SK-N-SH (cell line): ENCODE measurements around the gene FAM124A. TPM values are rescaled to one million over a fixed set of nuclear protein-coding genes. Genes with fewer than 3 reads are reported as not detected.

Experiments
- CTCF ChIA-PET: fragments of 300-600, 350-600 bp; formaldehyde crosslinking; extraction: SDS; loops from one replicate; lab custom pipeline; 2021; lab: Yijun Ruan, JAX
- POLR2A ChIA-PET: fragments of 350-600 bp; sonication (Branson Sonifier 250); formaldehyde crosslinking; extraction: SDS; loops from one replicate; lab custom pipeline; 2020; ENCODE audit warnings: antibody characterized with exemption, inconsistent platforms; lab: Yijun Ruan, JAX
- DNase-seq: peaks from one replicate; pipeline ENCODE4 v3.0.0; 2012
- H2AFZ ChIP-seq: fragments of 200-600 bp; sonication (generic); 2 replicates; pipeline ENCODE4 v1.8.1; 2016; ENCODE audit warnings: antibody characterized with exemption, mild to moderate bottlenecking, low read depth
- H3F3A ChIP-seq: fragments of 200-600 bp; sonication (generic); replicated peaks from 2 replicates; pipeline ENCODE3; 2016; ENCODE audit warnings: antibody characterized with exemption, mild to moderate bottlenecking; ENCODE audit not compliant: insufficient read depth
- H3K27ac ChIP-seq, 2 experiments: fragments of 200-500 bp in 1 of 2; fragments of 200-600 bp in 1 of 2; sonication (Bioruptor generic) in 1 of 2; sonication (generic), shearing (Covaris generic) in 1 of 2; 2 replicates each; pipeline versions ENCODE4 v1.5.1 to v1.6.1; 2014 to 2016; ENCODE audit warnings: low read depth in 2 of 2, inconsistent platforms in 1 of 2, low read length in 1 of 2, mild to moderate bottlenecking in 1 of 2, mixed read lengths in 1 of 2
- H3K27me3 ChIP-seq: fragments of 200-600 bp; sonication (generic), shearing (Covaris generic); 2 replicates; pipeline ENCODE4 v1.6.1; 2016; ENCODE audit warnings: mixed run types; ENCODE audit not compliant: insufficient read depth
- H3K36me3 ChIP-seq, 2 experiments: fragments of 200-500 bp in 1 of 2; fragments of 200-600 bp in 1 of 2; sonication (Bioruptor generic) in 1 of 2; sonication (generic) in 1 of 2; replicated peaks in 1 of 2; 2 replicates each; pipeline versions ENCODE3 to v1.5.1; 2014 to 2016; ENCODE audit warnings: low read length in 1 of 2, mild to moderate bottlenecking in 1 of 2; ENCODE audit not compliant: insufficient read depth in 2 of 2, control insufficient read depth in 1 of 2
- H3K4me1 ChIP-seq, 2 experiments: fragments of 200-500 bp in 1 of 2; fragments of 200-600 bp in 1 of 2; sonication (Bioruptor generic) in 1 of 2; sonication (generic), shearing (Covaris generic) in 1 of 2; 2 replicates each; pipeline versions ENCODE4 v1.5.1 to v1.6.1; 2014 to 2016; ENCODE audit warnings: low read depth in 1 of 2, low read length in 1 of 2, mixed run types in 1 of 2; ENCODE audit not compliant: insufficient read depth in 2 of 2, control insufficient read depth in 1 of 2
- H3K4me2 ChIP-seq: fragments of 200-600 bp; sonication (generic), shearing (Covaris generic); 2 replicates; pipeline ENCODE4 v1.6.1; 2017; ENCODE audit warnings: mixed run types
- H3K4me3 ChIP-seq, 2 experiments: fragments of 200-500 bp in 1 of 2; fragments of 200-600 bp in 1 of 2; sonication (Bioruptor generic) in 1 of 2; sonication (generic), shearing (Covaris generic) in 1 of 2; 2 replicates each; pipeline versions ENCODE4 v1.5.1 to v1.8.1; 2014 to 2016; ENCODE audit warnings: low read depth in 2 of 2, inconsistent platforms in 1 of 2, low read length in 1 of 2, mild to moderate bottlenecking in 1 of 2, mixed read lengths in 1 of 2, moderate library complexity in 1 of 2
- H3K79me2 ChIP-seq: fragments of 200-600 bp; sonication (generic); 2 replicates; pipeline ENCODE4 v1.8.1; 2017; ENCODE audit warnings: mild to moderate bottlenecking; ENCODE audit not compliant: insufficient read depth
- H3K9ac ChIP-seq: fragments of 200-600 bp; sonication (generic); 2 replicates; pipeline ENCODE4 v1.6.1; 2017; ENCODE audit warnings: mixed run types
- H3K9me2 ChIP-seq: fragments of 200-600 bp; sonication (generic); 2 replicates; pipeline ENCODE4 v1.6.1; 2017; ENCODE audit warnings: mixed run types
- H3K9me3 ChIP-seq: fragments of 200-600 bp; sonication (generic); 2 replicates; pipeline ENCODE4 v1.6.1; 2017; ENCODE audit warnings: mixed run types, mild to moderate bottlenecking, moderate library complexity
- H4K20me1 ChIP-seq: fragments of 200-600 bp; sonication (generic); 2 replicates; pipeline ENCODE4 v1.6.1; 2017; ENCODE audit warnings: mild to moderate bottlenecking, mixed run types; ENCODE audit not compliant: insufficient read depth
- CHD2 ChIP-seq: fragments of 150-350 bp; IDR thresholded peaks from 2 replicates; pipeline ENCODE4 v1.6.1; 2018; ENCODE audit warnings: low read length; ENCODE audit not compliant: partially characterized antibody
- ELF1 ChIP-seq: IDR thresholded peaks from 2 replicates; pipeline ENCODE4 v1.4.0; 2012
- EP300 ChIP-seq, 2 experiments: IDR thresholded peaks; 2 replicates each; pipeline versions ENCODE4 v1.4.0 to v1.6.1; 2012; ENCODE audit warnings: borderline replicate concordance in 1 of 2, low read depth in 1 of 2, low read length in 1 of 2
- EZH2phosphoT487 ChIP-seq: fragments of 200-600 bp; sonication (generic); IDR thresholded peaks from 2 replicates; pipeline ENCODE4 v1.6.1; 2017; ENCODE audit warnings: low read depth, mixed run types, mild to moderate bottlenecking, antibody characterized with exemption, moderate library complexity, borderline replicate concordance
- FOSL2 ChIP-seq: IDR thresholded peaks from 2 replicates; pipeline ENCODE4 v1.4.0; 2012; ENCODE audit warnings: low read depth, mild to moderate bottlenecking, moderate library complexity, borderline replicate concordance
- FOXJ3 ChIP-seq: sonication (generic); formaldehyde crosslinking; IDR thresholded peaks from 2 replicates; pipeline ENCODE4 v1.5.1; 2020; ENCODE audit warnings: mild to moderate bottlenecking, missing genetic modification reagents
- GABPA ChIP-seq: IDR thresholded peaks from 2 replicates; pipeline ENCODE4 v1.4.0; 2012; ENCODE audit warnings: low read depth, mild to moderate bottlenecking
- GATA2 ChIP-seq: sonication (generic); formaldehyde crosslinking; IDR thresholded peaks from 2 replicates; pipeline ENCODE4 v1.5.0; 2020; ENCODE audit warnings: mild to moderate bottlenecking, missing genetic modification reagents
- JUND ChIP-seq: IDR thresholded peaks from 2 replicates; pipeline ENCODE4 v1.4.0; 2012
- MAX ChIP-seq: IDR thresholded peaks from 2 replicates; pipeline ENCODE4 v1.4.0; 2012; ENCODE audit warnings: low read depth
- MEF2A ChIP-seq: IDR thresholded peaks from 2 replicates; pipeline ENCODE4 v1.4.0; 2012; ENCODE audit warnings: low read depth, borderline replicate concordance
- MXI1 ChIP-seq: IDR thresholded peaks from 2 replicates; pipeline ENCODE4 v1.6.1; 2012; ENCODE audit warnings: mild to moderate bottlenecking, low read depth, low read length, improper control_type of control experiment
- NRF1 ChIP-seq: IDR thresholded peaks from 2 replicates; pipeline ENCODE4 v1.6.1; 2012; ENCODE audit warnings: low read depth, mild to moderate bottlenecking, low read length
- RAD21 ChIP-seq: IDR thresholded peaks from 2 replicates; pipeline ENCODE4 v1.6.1; 2012; ENCODE audit warnings: mild to moderate bottlenecking, low read length
- RCOR1 ChIP-seq: fragments of 150-350 bp; IDR thresholded peaks from 2 replicates; pipeline ENCODE4 v1.6.1; 2017; ENCODE audit warnings: antibody characterized with exemption, low read length
- RFX5 ChIP-seq: IDR thresholded peaks from 2 replicates; pipeline ENCODE4 v1.6.1; 2012; ENCODE audit warnings: mild to moderate bottlenecking, improper control_type of control experiment, low read length
- SMC3 ChIP-seq: IDR thresholded peaks from 2 replicates; pipeline ENCODE4 v1.6.1; 2012; ENCODE audit warnings: low read depth, low read length, improper control_type of control experiment
- YY1 ChIP-seq: IDR thresholded peaks from 2 replicates; pipeline ENCODE4 v1.4.0; 2012; ENCODE audit warnings: low read depth, mild to moderate bottlenecking
- ZBTB33 ChIP-seq: IDR thresholded peaks from 2 replicates; pipeline ENCODE4 v1.4.0; 2012; ENCODE audit warnings: low read depth, borderline replicate concordance
- WGBS: methylation state at CpG from one replicate; pipeline ENCODE4 v1.1.6; 2017; ENCODE audit warnings: low lambda C conversion rate; 5-methylcytosine and 5-hydroxymethylcytosine counted together
- polyA plus RNA-seq, 3 experiments: library from polyadenylated mRNA; depleted of rRNA; stranded (reverse); fragments of >200 nt; gene quantifications; 2 replicates each; pipeline ENCODE4 v1.2.3, GENCODE V29; 2012
- TF ChIP-seq, protein P1 (sequence below): fragments of 200-600 bp; sonication (generic); IDR thresholded peaks from 2 replicates; pipeline ENCODE4 v1.6.1; 2017; ENCODE audit warnings: antibody characterized with exemption, mild to moderate bottlenecking, moderate library complexity
- TF ChIP-seq, protein P2 (sequence below): fragments of 150-350 bp; IDR thresholded peaks from 2 replicates; pipeline ENCODE4 v1.6.1; 2016; ENCODE audit warnings: mild to moderate bottlenecking, low read depth, low read length

The FAM124A gene
- polyA plus RNA-seq, 1 of the 3 experiments (the other 2 are of a cell fraction) = 1.5 TPM

DNA sequence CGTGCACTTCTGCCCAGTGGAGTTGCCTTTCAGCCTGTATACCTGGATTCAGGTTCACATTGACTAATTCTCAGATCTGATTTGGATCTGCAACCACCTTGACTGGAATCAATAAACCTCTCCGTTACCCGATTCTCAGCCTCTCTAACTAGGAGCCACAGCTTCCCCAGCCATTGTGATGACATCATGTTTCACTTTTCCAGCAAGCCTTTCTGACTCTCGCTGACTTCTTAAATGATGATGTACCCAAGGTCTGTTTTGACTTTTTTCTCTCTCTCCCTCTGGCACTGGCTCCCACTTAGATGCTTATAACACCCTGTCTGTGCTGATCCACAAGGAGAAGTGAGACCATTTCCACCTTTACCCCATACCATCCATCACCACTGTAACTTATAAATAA, 13.5 kb upstream of the FAM124A start:
- WGBS = 68% methylated on average over 4 of the region's 4 CpGs
- Histone ChIP-seq H3K4me3 (no peak overlapping the region), H2AFZ (no peak overlapping the region), H3K4me2 (no peak overlapping the region), H3K9ac (no peak overlapping the region), H3K27me3 (peaks cover 36% of the 10 kb centered on the region; the same call in 1 of the 2 replicates), H3F3A (no peaks in the 10 kb centered on the region), H3K79me2 (no peaks in the 10 kb centered on the region), H3K27ac (no peak overlapping the region), H3K4me1 (no peaks in the 10 kb centered on the region), H3K9me3 (no peaks in the 10 kb centered on the region), H3K36me3 (no peaks in the 10 kb centered on the region), H4K20me1 (no peaks in the 10 kb centered on the region), H3K9me2 (no peaks in the 10 kb centered on the region)
- POLR2A ChIA-PET = no interaction called here
- no peak for DNase-seq
- CTCF ChIA-PET = interaction anchor here (1.9 to 2.7 kb wide), 2 partner anchors 60 to 77 kb away, joined by 11 to 12 read pairs; no protein-coding TSS in a partner anchor
- TF ChIP-seq YY1 = no peak
- TF ChIP-seq JUND = no peak
- TF ChIP-seq EP300 (IDR thresholded peaks at IDR 0.05; ENCODE audit: borderline replicate concordance in 1 of 2, low read depth in 1 of 2, low read length in 1 of 2) = no peak
- no peak for TF ChIP-seq EZH2phosphoT487
- TF ChIP-seq, protein P1, sequence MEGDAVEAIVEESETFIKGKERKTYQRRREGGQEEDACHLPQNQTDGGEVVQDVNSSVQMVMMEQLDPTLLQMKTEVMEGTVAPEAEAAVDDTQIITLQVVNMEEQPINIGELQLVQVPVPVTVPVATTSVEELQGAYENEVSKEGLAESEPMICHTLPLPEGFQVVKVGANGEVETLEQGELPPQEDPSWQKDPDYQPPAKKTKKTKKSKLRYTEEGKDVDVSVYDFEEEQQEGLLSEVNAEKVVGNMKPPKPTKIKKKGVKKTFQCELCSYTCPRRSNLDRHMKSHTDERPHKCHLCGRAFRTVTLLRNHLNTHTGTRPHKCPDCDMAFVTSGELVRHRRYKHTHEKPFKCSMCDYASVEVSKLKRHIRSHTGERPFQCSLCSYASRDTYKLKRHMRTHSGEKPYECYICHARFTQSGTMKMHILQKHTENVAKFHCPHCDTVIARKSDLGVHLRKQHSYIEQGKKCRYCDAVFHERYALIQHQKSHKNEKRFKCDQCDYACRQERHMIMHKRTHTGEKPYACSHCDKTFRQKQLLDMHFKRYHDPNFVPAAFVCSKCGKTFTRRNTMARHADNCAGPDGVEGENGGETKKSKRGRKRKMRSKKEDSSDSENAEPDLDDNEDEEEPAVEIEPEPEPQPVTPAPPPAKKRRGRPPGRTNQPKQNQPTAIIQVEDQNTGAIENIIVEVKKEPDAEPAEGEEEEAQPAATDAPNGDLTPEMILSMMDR = no peak
- TF ChIP-seq FOSL2 = no peak
- no peak for TF ChIP-seq CHD2
- no peak for TF ChIP-seq NRF1
- no peak for TF ChIP-seq RFX5
- TF ChIP-seq RCOR1 = no peak

DNA sequence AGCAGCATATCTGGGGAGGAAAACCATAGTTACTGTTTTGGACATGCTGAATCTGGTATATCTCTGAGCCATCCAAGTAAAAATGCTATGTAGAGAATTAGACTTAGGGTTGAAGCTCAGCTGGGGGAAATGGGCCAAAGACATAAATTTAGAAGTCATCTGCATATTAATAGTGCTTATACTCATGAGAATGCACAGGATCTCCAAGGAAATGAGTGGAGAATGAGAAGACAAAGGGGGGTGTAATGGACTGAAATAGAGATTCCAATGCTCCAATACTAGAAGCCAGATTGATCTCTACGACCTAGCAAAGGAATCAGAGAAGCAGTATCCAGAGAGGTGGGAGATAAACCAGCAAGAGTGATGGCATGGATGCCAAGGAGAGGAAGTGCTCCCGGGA, 10.3 kb upstream of the FAM124A start:
- H3K27ac ChIP-seq = no peak overlapping the region
- H3K27me3 ChIP-seq = peaks cover 38% of the 10 kb centered on the region; the same call in 1 of the 2 replicates
- no peaks in the 10 kb centered on the region for H3F3A ChIP-seq
- H3K4me2 ChIP-seq = no peak overlapping the region
- ChIA-PET CTCF (interaction anchor here (0.9 to 3.0 kb wide), 2 partner anchors 56 to 74 kb away, joined by 3 to 15 read pairs; no protein-coding TSS in a partner anchor), POLR2A (no interaction called here)
- no peaks in the 10 kb centered on the region for H3K9me2 ChIP-seq
- H3K79me2 ChIP-seq = no peaks in the 10 kb centered on the region
- H3K9ac ChIP-seq = no peak overlapping the region
- no peak overlapping the region for H3K4me3 ChIP-seq
- TF ChIP-seq, protein P2, sequence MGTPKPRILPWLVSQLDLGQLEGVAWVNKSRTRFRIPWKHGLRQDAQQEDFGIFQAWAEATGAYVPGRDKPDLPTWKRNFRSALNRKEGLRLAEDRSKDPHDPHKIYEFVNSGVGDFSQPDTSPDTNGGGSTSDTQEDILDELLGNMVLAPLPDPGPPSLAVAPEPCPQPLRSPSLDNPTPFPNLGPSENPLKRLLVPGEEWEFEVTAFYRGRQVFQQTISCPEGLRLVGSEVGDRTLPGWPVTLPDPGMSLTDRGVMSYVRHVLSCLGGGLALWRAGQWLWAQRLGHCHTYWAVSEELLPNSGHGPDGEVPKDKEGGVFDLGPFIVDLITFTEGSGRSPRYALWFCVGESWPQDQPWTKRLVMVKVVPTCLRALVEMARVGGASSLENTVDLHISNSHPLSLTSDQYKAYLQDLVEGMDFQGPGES = no peak
- TF ChIP-seq ELF1 (no peak), GABPA (no peak), MAX (no peak), SMC3 (no peak), MEF2A (no peak), GATA2 (CRISPR knock-in tag) (no peak), EP300 (IDR thresholded peaks at IDR 0.05; ENCODE audit: borderline replicate concordance in 1 of 2, low read depth in 1 of 2, low read length in 1 of 2) (no peak), MXI1 (no peak), RAD21 (no peak), ZBTB33 (no peak), JUND (no peak), FOXJ3 (no peak)
- no peak overlapping the region for H2AFZ ChIP-seq
- no peaks in the 10 kb centered on the region for H3K36me3 ChIP-seq
- no peaks in the 10 kb centered on the region for H3K4me1 ChIP-seq
- WGBS = 33% methylated on average over 2 of the region's 2 CpGs
- H4K20me1 ChIP-seq = no peaks in the 10 kb centered on the region
- DNase-seq = no peak
- H3K9me3 ChIP-seq = no peaks in the 10 kb centered on the region
